Lower lobe of right lung (tissue), 2 donors: Measurements from ENCODE around the gene HACD1. TPM values are rescaled to one million over a fixed set of nuclear protein-coding genes. Genes with fewer than 3 reads are reported as not detected.

Source experiments
- ATAC-seq, 2 donors: fragments of 200-7000 bp; cut with Tn5 transposase; one replicate each; pipeline ENCODE4 v1.9.1; 2020 to 2022; ENCODE audit warnings: mild to moderate bottlenecking in 2 of 2, moderate library complexity in 2 of 2
- DNase-seq: peaks from one replicate; pipeline ENCODE4 v3.0.0-alpha.2; 2020
- H3K27ac ChIP-seq: fragments of 200-600 bp; one replicate; pipeline ENCODE4 v1.8.0; 2022
- H3K27me3 ChIP-seq: fragments of 200-600 bp; one replicate; pipeline ENCODE4 v1.8.0; 2022; ENCODE audit warnings: low read depth
- H3K36me3 ChIP-seq: fragments of 200-600 bp; one replicate; pipeline ENCODE4 v1.8.0; 2022; ENCODE audit warnings: mild to moderate bottlenecking
- H3K4me1 ChIP-seq: fragments of 200-600 bp; one replicate; pipeline ENCODE4 v1.8.0; 2022
- H3K4me3 ChIP-seq: fragments of 200-600 bp; one replicate; pipeline ENCODE4 v1.8.0; 2022; ENCODE audit warnings: mild to moderate bottlenecking
- H3K9me3 ChIP-seq: fragments of 200-600 bp; one replicate; pipeline ENCODE4 v1.8.0; 2022
- CTCF ChIP-seq: fragments of 200-600 bp; IDR thresholded peaks from one replicate; pipeline ENCODE4 v1.8.0; 2022; ENCODE audit warnings: antibody characterized with exemption, mild to moderate bottlenecking
- intact Hi-C: fragments of 100-400 bp; cut with DNase I; formaldehyde crosslinking; loops from one replicate; pipeline ENCODE4 v1.11.0; 2022
- total RNA-seq: library from RNA; stranded (reverse); fragmentation: NEBNext Ultra II Directional; extraction: Animal tissue kit (Norgen Biotek cat#: 25700); gene quantifications from one replicate; pipeline ENCODE4 v1.2.1, GENCODE V29; 2021
- donor health status: DM: no; HTN: yes; CAD: no; lungs with severe emphysema.

Gene HACD1
- total RNA-seq, 1 donor from 2014 or later, result 20.4 TPM

GRCh38 chr10:17660921-17661320 is 43.7 kb upstream of the HACD1 start:
- no peak for DNase-seq
- Histone ChIP-seq H3K27me3 (no peaks in the 10 kb centered on the region), H3K4me1 (peaks cover 23% of the 10 kb centered on the region), H3K27ac (no peak overlapping the region), H3K36me3 (peaks cover 12% of the 10 kb centered on the region), H3K9me3 (no peaks in the 10 kb centered on the region), H3K4me3 (no peak overlapping the region)
- intact Hi-C loops, result no loop called here
- no peak for TF ChIP-seq CTCF
- ATAC-seq, result no peak

- DNase-seq, result no peak
- no peak overlapping the region for H3K4me3 ChIP-seq
- TF ChIP-seq CTCF, result no peak
- H3K27me3 ChIP-seq, result no peaks in the 10 kb centered on the region
- no peaks in the 10 kb centered on the region for H3K9me3 ChIP-seq
- peaks cover 33% of the 10 kb centered on the region for H3K4me1 ChIP-seq
- intact Hi-C loops, result no loop called here
- no peak for ATAC-seq
- peaks cover 12% of the 10 kb centered on the region for H3K36me3 ChIP-seq
- no peak overlapping the region for H3K27ac ChIP-seq
Observed at GRCh38 chr10:17659365-17659764, 42.2 kb upstream of the HACD1 start.

GRCh38 chr10:17657103-17657500 is 39.9 kb upstream of the HACD1 start:
- H3K27me3 ChIP-seq, result no peaks in the 10 kb centered on the region
- peak in 1 of 2 donors; percentile 12 for ATAC-seq
- no peak overlapping the region for H3K4me3 ChIP-seq
- H3K27ac ChIP-seq, result no peak overlapping the region
- DNase-seq, result no peak
- H3K9me3 ChIP-seq, result no peaks in the 10 kb centered on the region
- intact Hi-C loops, result no loop called here
- peaks cover 12% of the 10 kb centered on the region for H3K36me3 ChIP-seq
- no peak for TF ChIP-seq CTCF
- peaks cover 24% of the 10 kb centered on the region for H3K4me1 ChIP-seq

GRCh38 chr10:17655567-17656146 is 38.5 kb upstream of the HACD1 start:
- intact Hi-C loops, result no loop called here
- Histone ChIP-seq H3K4me1 (peaks cover 34% of the 10 kb centered on the region), H3K9me3 (no peaks in the 10 kb centered on the region), H3K4me3 (no peak overlapping the region), H3K27ac (no peak overlapping the region), H3K27me3 (no peaks in the 10 kb centered on the region), H3K36me3 (peaks cover 3% of the 10 kb centered on the region)
- ATAC-seq (peak; percentile 57 to 66), DNase-seq (no peak)
- no peak for TF ChIP-seq CTCF

- Histone ChIP-seq H3K27ac (no peak overlapping the region), H3K27me3 (no peaks in the 10 kb centered on the region), H3K9me3 (no peaks in the 10 kb centered on the region), H3K36me3 (no peaks in the 10 kb centered on the region), H3K4me1 (peaks cover 34% of the 10 kb centered on the region), H3K4me3 (no peak overlapping the region)
- intact Hi-C loops, result no loop called here
- DNase-seq, result no peak
- no peak for ATAC-seq
- no peak for TF ChIP-seq CTCF
Observed at GRCh38 chr10:17655009-17655408, 37.8 kb upstream of the HACD1 start.
